IPS-20b (cell line): ENCODE results near the gene CHI3L1.

ENCODE experiments used
- H3K27ac ChIP-seq: one replicate; pipeline ENCODE4 v1.5.1; 2013; ENCODE audit warnings: low read length
- H3K27me3 ChIP-seq: 2 replicates; pipeline ENCODE4 v1.6.1; 2013; ENCODE audit warnings: mild to moderate bottlenecking, low read length, inconsistent platforms; ENCODE audit not compliant: insufficient read depth
- H3K36me3 ChIP-seq: 2 replicates; pipeline ENCODE4 v1.6.1; 2013; ENCODE audit warnings: low read depth, mild to moderate bottlenecking, inconsistent platforms, low read length, moderate library complexity; ENCODE audit not compliant: insufficient read depth
- H3K4me1 ChIP-seq: 2 replicates; pipeline ENCODE4 v1.6.1; 2013; ENCODE audit warnings: mild to moderate bottlenecking, control low read depth, inconsistent platforms, low read length, moderate library complexity; ENCODE audit not compliant: insufficient read depth
- H3K4me3 ChIP-seq: 2 replicates; pipeline ENCODE4 v1.5.1; 2013; ENCODE audit warnings: mild to moderate bottlenecking, low read length, inconsistent platforms
- H3K9ac ChIP-seq: 2 replicates; pipeline ENCODE4 v1.6.1; 2013; ENCODE audit warnings: low read depth, mild to moderate bottlenecking, inconsistent platforms, low read length, moderate library complexity
- H3K9me3 ChIP-seq: 2 replicates; pipeline ENCODE4 v1.6.1; 2013; ENCODE audit warnings: mild to moderate bottlenecking, low read depth, low read length, inconsistent platforms; ENCODE audit not compliant: insufficient read depth

CHI3L1 gene

DNA sequence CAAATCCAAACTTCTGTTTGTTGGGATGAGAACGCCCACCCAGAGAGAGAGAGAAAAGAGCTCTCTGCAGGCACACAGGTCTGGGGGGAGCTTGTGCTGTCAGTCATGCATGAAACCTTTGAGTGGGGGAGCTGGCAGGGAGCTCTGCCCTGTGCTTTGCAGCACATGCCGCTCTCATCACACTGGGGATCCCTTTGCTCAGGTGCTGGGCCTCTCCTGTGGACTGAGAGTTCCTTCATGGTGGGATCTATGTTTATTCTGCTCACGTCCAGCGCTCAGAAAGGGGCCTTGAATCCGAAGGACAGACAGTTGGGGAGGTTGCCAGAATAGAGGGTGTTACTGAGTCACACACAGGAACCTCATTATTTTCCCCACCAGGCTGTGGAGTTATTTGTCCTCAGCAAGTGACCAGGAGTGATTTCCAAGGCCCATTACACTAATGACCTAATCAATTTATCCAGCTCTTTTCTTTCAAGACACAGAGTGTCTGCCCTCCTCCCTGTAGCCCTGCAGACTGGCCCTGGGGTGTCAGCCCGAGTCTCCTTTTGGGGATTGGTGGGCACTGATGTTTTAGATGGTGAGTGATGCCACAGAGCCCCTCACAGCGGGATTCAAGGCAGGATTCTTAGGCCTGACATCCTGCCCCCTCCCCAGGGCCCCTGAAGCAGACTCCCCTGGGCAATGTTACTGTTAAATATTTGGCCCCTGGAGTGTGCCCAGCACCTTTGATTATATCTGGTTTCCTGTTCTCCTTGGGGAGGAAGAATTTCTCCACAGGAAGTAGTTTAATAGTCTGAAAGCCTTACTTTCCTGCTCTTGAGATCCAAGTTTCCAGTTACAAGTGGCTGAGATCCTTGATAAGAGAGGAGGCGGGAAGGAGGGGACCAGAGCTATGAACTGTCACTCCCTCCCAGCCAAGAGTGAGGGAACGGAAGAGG is 33.2 kb downstream of the CHI3L1 start:
- Histone ChIP-seq H3K4me1 (peaks cover 28% of the 10 kb centered on the region), H3K9ac (no peak overlapping the region), H3K9me3 (peaks cover 2% of the 10 kb centered on the region; the same call in 1 of the 2 replicates), H3K36me3 (no peaks in the 10 kb centered on the region), H3K4me3 (no peak overlapping the region), H3K27ac (no peak overlapping the region), H3K27me3 (no peaks in the 10 kb centered on the region)

DNA sequence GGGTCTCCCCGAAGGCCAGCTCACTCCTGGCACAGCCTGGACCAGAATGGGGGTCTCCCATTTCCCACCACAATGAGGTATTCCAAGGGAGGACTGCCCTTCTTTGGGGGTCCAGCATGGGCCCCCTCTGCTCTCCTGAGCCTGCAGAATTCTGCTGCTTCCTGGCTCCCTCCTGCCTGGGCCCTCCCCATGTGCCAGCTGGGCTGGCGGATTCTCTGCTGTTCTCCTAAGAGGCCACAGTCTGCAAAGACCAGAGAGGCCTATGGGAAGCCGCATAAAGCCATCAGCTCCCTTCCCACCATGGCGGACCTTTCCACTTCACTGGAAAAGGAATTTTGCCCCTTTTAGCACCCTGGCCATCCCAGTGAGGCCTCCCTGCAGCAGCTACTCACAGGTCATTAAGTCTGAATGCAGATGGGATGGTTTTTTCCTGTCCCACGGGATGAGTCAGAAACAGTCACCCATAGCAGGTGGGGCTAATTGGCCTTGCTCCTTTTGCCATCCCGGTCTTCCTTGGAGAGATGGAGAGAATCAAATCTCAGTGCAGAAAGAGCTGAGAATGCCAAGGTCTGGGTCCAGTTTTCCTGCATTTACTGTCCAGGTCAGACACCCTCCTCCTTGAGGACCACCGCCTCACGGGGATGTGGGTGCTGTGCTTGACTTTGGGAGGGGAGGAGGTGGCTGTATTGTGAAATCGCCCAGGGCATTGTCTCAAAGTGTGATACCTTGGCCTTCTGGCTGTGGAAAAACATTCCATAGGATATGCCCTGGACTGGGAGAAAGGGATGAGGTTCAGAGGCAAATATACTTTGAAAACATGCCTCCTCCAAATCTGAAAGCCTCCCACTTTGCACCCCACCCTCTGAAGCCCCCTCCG is 34.1 kb downstream of the CHI3L1 start:
- no peaks in the 10 kb centered on the region for H3K9me3 ChIP-seq
- H3K4me1 ChIP-seq, result peaks cover 35% of the 10 kb centered on the region
- no peaks in the 10 kb centered on the region for H3K27me3 ChIP-seq
- H3K4me3 ChIP-seq, result no peak overlapping the region
- H3K27ac ChIP-seq, result peak overlapping the region; percentile 24
- no peak overlapping the region for H3K9ac ChIP-seq
- H3K36me3 ChIP-seq, result no peaks in the 10 kb centered on the region

DNA sequence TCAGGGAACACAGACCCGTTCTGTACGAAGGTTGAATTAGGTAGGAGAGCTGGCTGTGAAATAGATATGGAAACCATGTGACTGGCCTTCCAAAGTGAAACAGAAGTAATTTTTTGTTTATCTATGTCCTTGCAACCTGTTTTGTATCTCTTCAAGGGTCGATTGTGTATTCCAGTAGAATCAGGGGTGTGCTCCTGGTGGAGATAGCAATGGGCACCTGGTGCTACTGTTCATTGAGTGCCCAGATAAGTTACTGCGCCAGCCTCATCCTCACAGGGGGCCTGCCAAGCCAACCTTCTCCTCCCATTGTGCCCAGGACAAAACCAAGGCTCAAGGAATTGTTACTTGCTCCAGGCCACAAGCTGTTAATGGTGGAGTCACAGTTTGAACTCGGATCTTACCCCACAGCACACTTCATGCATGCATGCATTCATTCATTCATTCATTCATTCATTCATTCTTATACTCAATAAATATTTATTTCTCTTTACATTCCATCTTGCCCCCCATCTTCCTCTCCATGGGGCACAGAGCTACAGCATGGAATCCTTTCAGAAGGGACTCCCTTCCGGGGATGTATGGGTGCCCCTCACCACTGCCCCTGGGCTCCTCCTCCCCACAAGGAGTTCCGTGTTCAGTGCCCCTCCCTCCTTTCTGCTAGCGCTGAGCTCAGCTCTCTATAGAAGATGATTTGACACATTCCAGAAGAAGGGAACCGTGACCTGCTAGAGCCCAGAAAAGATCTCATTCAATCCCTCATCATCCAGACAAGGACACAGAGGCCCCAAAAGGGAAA is 34.9 kb downstream of the CHI3L1 start:
- H3K27ac ChIP-seq, result no peak overlapping the region
- peaks cover 43% of the 10 kb centered on the region for H3K4me1 ChIP-seq
- no peak overlapping the region for H3K9ac ChIP-seq

DNA sequence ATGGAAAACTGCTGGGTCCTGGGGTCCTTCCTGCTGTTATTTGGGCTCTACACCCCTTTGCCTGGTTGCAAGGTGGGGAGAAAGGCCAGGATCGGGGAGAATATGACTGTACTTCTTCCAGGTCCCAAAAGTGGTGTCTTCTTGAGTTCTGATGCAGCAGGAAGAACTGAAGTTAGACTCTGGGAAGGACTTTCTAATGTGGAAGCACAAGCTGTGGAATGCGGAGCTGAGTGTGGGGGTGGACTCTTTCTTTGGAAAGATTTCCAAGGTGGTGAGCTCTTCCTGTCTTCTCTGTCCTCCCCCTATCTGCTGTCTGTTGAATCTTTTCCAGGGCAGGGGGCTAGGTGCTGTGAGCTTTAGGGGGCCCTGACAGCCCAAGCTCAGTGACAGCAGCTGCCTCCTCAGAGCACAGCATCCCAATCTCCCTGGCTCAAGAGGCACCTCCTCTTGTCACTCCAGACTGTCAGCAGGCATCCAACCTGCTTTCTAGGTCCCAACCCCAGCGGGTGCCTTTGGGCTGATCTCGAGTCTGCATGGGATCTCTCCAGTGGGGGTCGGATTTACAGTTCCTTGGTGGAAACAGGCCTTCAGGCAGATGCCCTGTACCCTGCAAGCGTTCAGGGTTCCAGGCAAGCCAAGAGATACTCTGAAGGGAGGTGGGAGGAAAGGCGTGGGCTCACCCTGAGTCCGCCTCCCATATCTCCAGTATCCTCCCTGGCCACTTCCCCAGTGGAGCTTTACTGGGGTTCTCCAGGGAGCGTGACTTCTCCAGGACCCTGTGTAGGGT is 35.8 kb downstream of the CHI3L1 start:
- H3K27me3 ChIP-seq, result no peaks in the 10 kb centered on the region
- no peaks in the 10 kb centered on the region for H3K9me3 ChIP-seq
- peaks cover 43% of the 10 kb centered on the region for H3K4me1 ChIP-seq
- H3K9ac ChIP-seq, result no peak overlapping the region
- no peak overlapping the region for H3K4me3 ChIP-seq
- H3K27ac ChIP-seq, result no peak overlapping the region
- no peaks in the 10 kb centered on the region for H3K36me3 ChIP-seq

More for the DNA sequence above, 34.9 kb downstream of the CHI3L1 start:
- H3K27me3 ChIP-seq, result no peaks in the 10 kb centered on the region
- no peaks in the 10 kb centered on the region for H3K36me3 ChIP-seq
- H3K4me3 ChIP-seq, result no peak overlapping the region
- H3K9me3 ChIP-seq, result no peaks in the 10 kb centered on the region

DNA sequence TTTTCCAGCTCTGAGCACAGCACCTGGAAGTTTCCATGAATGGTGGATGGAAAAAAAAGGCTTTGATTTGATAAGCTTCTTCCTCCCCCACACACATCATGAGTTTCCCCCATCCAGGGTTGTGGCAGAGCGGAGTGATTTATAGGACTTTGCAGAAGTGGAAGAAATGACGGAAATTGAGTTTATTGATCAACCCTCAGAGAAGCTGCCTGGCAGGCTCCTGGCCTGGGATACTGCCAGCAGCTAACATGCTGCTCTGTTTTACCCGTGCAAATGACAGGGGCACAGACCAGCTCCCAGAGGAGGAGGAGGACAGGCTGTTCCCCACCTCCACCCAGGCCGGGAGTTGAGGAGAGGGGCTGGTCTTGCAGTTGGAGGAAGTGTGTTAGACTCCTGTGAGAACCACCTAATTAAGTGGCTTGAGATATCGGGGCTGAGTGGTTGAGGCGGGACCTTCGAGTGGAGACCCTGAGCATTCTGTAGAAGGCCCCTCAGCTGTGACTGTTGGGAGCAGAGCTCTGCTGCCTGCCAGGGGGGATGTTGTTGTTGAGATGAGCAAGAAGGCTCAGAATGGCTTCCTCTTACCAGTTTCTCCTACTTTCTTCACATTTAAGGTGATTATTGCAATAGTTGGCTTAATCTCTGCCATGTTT is 37.2 kb downstream of the CHI3L1 start:
- H3K4me3 ChIP-seq, result no peak overlapping the region
- no peaks in the 10 kb centered on the region for H3K27me3 ChIP-seq
- H3K9ac ChIP-seq, result no peak overlapping the region
- peaks cover 41% of the 10 kb centered on the region for H3K4me1 ChIP-seq
- no peaks in the 10 kb centered on the region for H3K9me3 ChIP-seq
- H3K36me3 ChIP-seq, result no peaks in the 10 kb centered on the region
- H3K27ac ChIP-seq, result no peak overlapping the region

DNA sequence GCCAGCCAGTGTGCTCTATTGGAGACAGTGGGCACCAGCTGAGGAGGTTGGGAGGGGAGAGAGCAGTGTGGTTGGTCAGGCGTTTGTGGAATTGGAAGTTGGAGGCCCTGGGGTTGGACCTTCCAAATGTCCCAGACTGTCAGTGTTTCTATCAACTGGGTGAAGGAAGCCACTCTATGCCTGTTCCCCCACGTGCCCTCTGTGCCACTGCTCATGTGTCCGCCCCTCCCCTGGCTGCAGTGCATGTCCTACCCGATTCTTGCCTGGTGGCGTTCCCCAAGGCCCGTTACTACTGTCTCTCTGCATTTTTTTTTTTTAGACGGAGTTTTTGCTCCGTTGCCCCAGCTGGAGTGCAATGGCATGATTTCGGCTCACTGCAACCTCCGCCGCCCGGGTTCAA is 37.9 kb downstream of the CHI3L1 start:
- Histone ChIP-seq H3K4me3 (no peak overlapping the region), H3K27me3 (no peaks in the 10 kb centered on the region), H3K4me1 (peaks cover 34% of the 10 kb centered on the region), H3K9ac (no peak overlapping the region), H3K9me3 (no peaks in the 10 kb centered on the region), H3K27ac (no peak overlapping the region), H3K36me3 (no peaks in the 10 kb centered on the region)

DNA sequence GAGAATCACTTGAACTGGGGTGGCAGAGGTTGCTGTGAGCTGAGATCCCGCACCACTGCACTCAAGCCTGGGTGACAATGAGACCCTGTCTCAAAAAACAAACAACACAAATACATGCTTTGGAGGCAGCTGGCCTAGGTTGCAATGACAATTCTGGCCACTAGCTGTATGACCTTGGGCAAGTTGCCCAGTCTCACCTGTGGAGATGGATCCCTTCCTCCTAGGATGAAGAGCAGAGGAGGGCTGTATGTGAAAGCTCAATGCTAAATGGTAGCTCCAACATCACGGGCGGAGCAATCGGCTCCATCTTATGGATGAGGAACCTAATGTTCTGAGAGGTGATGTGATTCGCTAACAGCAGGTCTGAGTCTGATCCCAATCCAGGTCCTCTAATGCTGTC is 38.4 kb downstream of the CHI3L1 start:
- no peak overlapping the region for H3K27ac ChIP-seq

DNA sequence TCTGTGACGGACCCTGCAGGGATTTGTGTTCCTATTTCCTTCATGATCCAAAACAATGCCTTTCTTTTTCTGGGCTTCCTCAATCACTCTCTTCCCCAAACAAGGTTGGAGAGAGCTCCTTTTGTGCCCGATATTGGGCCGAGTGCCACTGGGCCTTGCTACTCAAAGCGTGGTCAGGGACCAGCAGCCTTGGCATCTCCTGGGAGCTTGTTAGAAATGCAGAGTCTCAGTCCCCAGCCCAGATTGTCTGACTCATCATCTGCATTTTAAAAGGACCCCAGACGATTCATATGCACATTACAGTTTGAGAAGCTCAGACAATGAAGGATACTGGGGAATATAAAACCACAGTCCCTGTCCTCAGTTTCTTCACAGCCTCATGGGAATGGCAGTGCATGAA is 39.1 kb downstream of the CHI3L1 start:
- no peak overlapping the region for H3K9ac ChIP-seq

More for the DNA sequence above, 38.4 kb downstream of the CHI3L1 start:
- no peaks in the 10 kb centered on the region for H3K36me3 ChIP-seq
- peaks cover 30% of the 10 kb centered on the region for H3K4me1 ChIP-seq
- H3K4me3 ChIP-seq, result no peak overlapping the region
- no peak overlapping the region for H3K9ac ChIP-seq
- no peaks in the 10 kb centered on the region for H3K27me3 ChIP-seq
- H3K9me3 ChIP-seq, result no peaks in the 10 kb centered on the region

DNA sequence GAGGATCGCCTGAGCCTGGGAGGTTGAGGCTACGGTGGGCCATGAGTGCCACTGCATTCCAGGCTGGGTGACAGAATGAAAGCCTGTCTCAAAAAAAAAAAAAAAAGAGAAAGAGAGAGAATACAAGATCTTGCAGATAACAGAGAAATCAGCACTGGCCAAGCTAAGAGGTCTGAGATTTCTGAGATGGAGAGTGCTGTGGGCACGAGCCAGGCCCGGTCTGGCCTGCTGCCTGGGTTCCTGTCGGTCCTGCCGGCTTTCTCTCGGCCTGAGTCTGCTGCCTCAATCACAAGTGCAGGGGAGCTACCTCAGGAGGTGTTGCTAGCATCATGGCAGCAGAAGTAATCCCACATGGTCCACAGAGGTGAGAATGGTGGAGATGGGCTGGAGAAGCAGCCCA is 40.0 kb downstream of the CHI3L1 start:
- Histone ChIP-seq H3K9me3 (no peaks in the 10 kb centered on the region), H3K27me3 (no peaks in the 10 kb centered on the region), H3K36me3 (no peaks in the 10 kb centered on the region), H3K4me3 (no peak overlapping the region), H3K9ac (no peak overlapping the region), H3K27ac (no peak overlapping the region), H3K4me1 (peaks cover 21% of the 10 kb centered on the region)

More for the DNA sequence above, 39.1 kb downstream of the CHI3L1 start:
- peaks cover 22% of the 10 kb centered on the region for H3K4me1 ChIP-seq
- no peak overlapping the region for H3K27ac ChIP-seq
- H3K9me3 ChIP-seq, result no peaks in the 10 kb centered on the region
- no peaks in the 10 kb centered on the region for H3K27me3 ChIP-seq
- peak overlapping the region; percentile 1; the same call in 1 of the 2 replicates for H3K4me3 ChIP-seq
- no peaks in the 10 kb centered on the region for H3K36me3 ChIP-seq

DNA sequence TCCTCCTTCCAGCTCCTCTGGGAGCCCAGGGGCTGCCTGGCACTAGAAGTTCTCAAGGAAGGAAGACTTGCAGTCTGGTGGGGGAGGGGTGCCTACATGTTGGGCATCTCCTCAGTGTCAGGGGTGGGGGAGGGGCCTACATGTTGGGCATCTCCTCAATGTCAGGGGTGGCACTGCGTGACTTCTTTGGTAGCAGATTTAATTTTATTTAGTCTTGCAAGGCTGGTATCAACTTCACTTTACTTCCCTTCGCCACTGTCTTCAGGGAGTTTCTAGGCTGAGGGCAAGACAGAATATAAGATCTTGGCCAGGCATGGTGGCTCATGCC is 40.5 kb downstream of the CHI3L1 start:
- H3K27ac ChIP-seq, result no peak overlapping the region
- no peak overlapping the region for H3K9ac ChIP-seq
- H3K4me3 ChIP-seq, result no peak overlapping the region
- peaks cover 17% of the 10 kb centered on the region for H3K4me1 ChIP-seq
- H3K36me3 ChIP-seq, result no peaks in the 10 kb centered on the region
- no peaks in the 10 kb centered on the region for H3K27me3 ChIP-seq
- H3K9me3 ChIP-seq, result no peaks in the 10 kb centered on the region
